ENCODE measurements around the gene VGLL4. TPM values are rescaled to one million over a fixed set of nuclear protein-coding genes. Genes with fewer than 3 reads are reported as not detected.

VGLL4 gene
- total and polyA plus RNA-seq, 4 donors: 44.7 to 104 (median 70.7) TPM

DNA sequence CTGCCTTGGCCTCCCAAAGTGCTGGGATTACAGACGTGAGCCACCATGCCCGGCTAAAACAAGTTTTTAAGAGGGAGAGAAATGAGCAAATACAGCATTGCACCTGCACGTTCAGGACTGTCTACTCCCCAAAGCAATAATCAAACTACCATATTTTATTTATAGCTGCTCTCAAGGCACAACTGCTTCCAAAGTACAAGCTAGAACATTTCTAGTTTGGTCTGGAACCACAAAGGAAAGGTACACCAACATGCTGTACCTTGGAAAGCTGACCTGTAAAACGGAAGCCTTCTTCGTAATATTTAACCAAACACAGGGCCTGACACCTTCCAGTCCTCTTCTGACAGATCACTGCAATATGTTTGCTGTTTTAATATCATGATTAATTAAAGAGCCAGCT is 14.5 kb upstream of the VGLL4 start:
- intact Hi-C loops (cut with DNase I): no loop called here
- WGBS, 2 donors: 53 to 57% methylated on average over 5 of the region's 5 CpGs

DNA sequence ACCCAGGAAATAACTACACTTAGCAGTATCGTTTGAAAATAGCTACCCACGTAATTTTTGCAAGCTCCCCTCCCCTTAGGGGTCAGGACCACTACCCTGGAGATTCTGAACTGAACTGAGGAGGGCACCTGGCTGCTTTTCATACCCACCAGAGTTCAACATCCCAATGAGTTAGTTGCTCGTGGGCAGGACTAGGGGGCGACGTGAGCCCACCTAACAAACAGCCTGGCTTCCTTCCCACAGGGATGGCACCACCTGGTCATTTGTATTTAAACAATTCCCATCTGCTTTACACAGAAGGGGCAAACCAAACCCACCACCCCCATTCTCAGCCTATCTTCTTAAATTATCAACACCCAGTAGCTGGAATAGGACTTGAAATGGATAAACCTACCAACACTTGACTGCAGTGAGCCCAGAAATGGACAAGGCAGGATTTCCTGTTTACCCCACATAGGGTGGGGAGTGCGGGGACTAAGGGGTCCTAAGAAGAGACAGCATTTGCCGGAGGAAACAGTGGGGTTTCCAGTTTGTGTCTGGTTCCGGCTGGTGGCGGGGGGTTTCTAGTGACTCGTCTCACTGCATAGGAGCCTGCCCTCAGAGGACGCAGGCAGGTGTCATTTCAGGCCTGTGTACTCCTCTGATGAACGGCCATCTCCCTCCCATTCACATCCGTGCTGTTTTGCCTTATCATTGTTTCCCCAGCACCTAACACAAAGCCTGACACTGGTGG is 11.6 kb upstream of the VGLL4 start:
- DNase-seq: no peak
- H3K4me1 ChIP-seq (ENCODE audit: control insufficient read depth in 1 of 2, insufficient read depth in 2 of 2, low read length in 2 of 2): peaks cover 0 to 2% of the 10 kb centered on the region in 2 donors
- 76 to 77% methylated on average over 13 of the region's 13 CpGs for WGBS, 2 donors
- H3K9me3 ChIP-seq (ENCODE audit: control insufficient read depth, low read length): no peaks in the 10 kb centered on the region
- H3K36me3 ChIP-seq (ENCODE audit: control insufficient read depth in 1 of 2, insufficient read depth in 2 of 2, low read length in 1 of 2): no peaks in the 10 kb centered on the region
- H3K27ac ChIP-seq (ENCODE audit: low read depth in 1 of 2, low read length in 2 of 2): no peak overlapping the region
- no peaks in the 10 kb centered on the region for H3K27me3 ChIP-seq (ENCODE audit: control insufficient read depth in 1 of 2, insufficient read depth in 2 of 2, low read length in 1 of 2)
- intact Hi-C loops (cut with DNase I): no loop called here
- no peak overlapping the region for H3K4me3 ChIP-seq (ENCODE audit: low read length in 2 of 2)
- no peak for ATAC-seq (ENCODE audit: low FRiP score)

More for the DNA sequence above, 14.5 kb upstream of the VGLL4 start:
- Histone ChIP-seq H3K4me3 (ENCODE audit: low read length in 2 of 2) (no peak overlapping the region), H3K9me3 (ENCODE audit: control insufficient read depth, low read length) (no peaks in the 10 kb centered on the region), H3K27ac (ENCODE audit: low read depth in 1 of 2, low read length in 2 of 2) (no peak overlapping the region), H3K4me1 (ENCODE audit: control insufficient read depth in 1 of 2, insufficient read depth in 2 of 2, low read length in 2 of 2) (peaks cover 2 to 5% of the 10 kb centered on the region in 2 donors), H3K36me3 (ENCODE audit: control insufficient read depth in 1 of 2, insufficient read depth in 2 of 2, low read length in 1 of 2) (no peaks in the 10 kb centered on the region), H3K27me3 (ENCODE audit: control insufficient read depth in 1 of 2, insufficient read depth in 2 of 2, low read length in 1 of 2) (no peaks in the 10 kb centered on the region)
- no peak for DNase-seq
- ATAC-seq (ENCODE audit: low FRiP score): no peak

DNA sequence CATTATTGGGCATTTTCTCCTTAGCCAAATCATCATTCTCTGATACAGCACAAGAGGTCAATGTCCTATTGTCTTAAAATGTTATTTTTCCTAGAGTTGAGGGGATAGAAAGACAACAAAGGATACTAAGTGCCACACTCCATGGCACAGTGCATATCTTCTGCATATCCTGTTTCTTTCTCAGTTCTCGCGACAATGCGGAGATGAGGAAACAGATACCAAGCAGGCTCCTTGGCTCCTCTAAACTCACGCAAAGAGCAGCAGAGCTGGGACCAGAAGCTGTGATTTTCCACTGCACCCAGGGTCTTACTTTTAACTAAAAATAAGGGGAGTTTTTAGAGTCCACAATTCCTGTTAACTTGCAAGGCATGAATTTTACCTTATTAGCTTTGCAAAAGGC is 10.5 kb upstream of the VGLL4 start:
- Histone ChIP-seq H3K4me3 (ENCODE audit: low read length in 2 of 2) (no peak overlapping the region), H3K4me1 (ENCODE audit: control insufficient read depth in 1 of 2, insufficient read depth in 2 of 2, low read length in 2 of 2) (no peaks in the 10 kb centered on the region), H3K27ac (ENCODE audit: low read depth in 1 of 2, low read length in 2 of 2) (no peak overlapping the region), H3K36me3 (ENCODE audit: control insufficient read depth in 1 of 2, insufficient read depth in 2 of 2, low read length in 1 of 2) (no peaks in the 10 kb centered on the region), H3K9me3 (ENCODE audit: control insufficient read depth, low read length) (no peaks in the 10 kb centered on the region), H3K27me3 (ENCODE audit: control insufficient read depth in 1 of 2, insufficient read depth in 2 of 2, low read length in 1 of 2) (no peaks in the 10 kb centered on the region)
- DNase-seq (no peak), ATAC-seq (ENCODE audit: low FRiP score) (no peak)
- intact Hi-C loops (cut with DNase I): no loop called here
- WGBS, 2 donors: 85 to 86% methylated on average over 4 of the region's 4 CpGs

- H3K4me1 ChIP-seq (ENCODE audit: control insufficient read depth in 1 of 2, insufficient read depth in 2 of 2, low read length in 2 of 2): peaks cover 0 to 2% of the 10 kb centered on the region in 2 donors
- 55 to 58% methylated on average over 11 of the region's 11 CpGs for WGBS, 2 donors
These were observed 9.8 kb upstream of the VGLL4 start for GRCh38 chr3:11653298-11654055.

DNA sequence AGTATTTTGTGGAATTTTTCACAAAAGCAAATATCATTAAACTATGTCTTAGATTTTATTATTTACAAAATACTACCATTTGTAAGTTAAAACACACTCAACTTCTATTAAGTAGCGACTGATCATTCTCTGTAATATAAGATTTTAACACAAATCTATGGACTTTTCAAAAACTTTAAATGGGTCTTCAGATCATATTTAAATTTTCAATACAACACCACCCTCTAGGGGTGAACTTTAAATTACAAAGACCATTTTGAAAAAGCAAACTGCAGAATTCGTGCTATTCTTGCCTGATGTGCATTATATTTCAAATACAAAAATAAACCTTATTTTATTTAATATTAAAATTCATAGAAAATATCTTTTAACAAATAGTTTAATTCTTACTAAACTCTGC is 8.2 kb upstream of the VGLL4 start:
- peaks cover 0 to 2% of the 10 kb centered on the region in 2 donors for H3K4me1 ChIP-seq (ENCODE audit: control insufficient read depth in 1 of 2, insufficient read depth in 2 of 2, low read length in 2 of 2)
- ATAC-seq (ENCODE audit: low FRiP score) (no peak), DNase-seq (no peak)
- H3K36me3 ChIP-seq (ENCODE audit: control insufficient read depth in 1 of 2, insufficient read depth in 2 of 2, low read length in 1 of 2): no peaks in the 10 kb centered on the region
- 11 to 13% methylated on average over 2 of the region's 2 CpGs for WGBS, 2 donors
- intact Hi-C loops (cut with DNase I): loop anchor here (2.0 kb wide), 2 partner anchors 271 to 273 kb away; no protein-coding TSS in a partner anchor
- H3K4me3 ChIP-seq (ENCODE audit: low read length in 2 of 2): no peak overlapping the region
- no peaks in the 10 kb centered on the region for H3K9me3 ChIP-seq (ENCODE audit: control insufficient read depth, low read length)
- no peak overlapping the region for H3K27ac ChIP-seq (ENCODE audit: low read depth in 1 of 2, low read length in 2 of 2)
- no peaks in the 10 kb centered on the region for H3K27me3 ChIP-seq (ENCODE audit: control insufficient read depth in 1 of 2, insufficient read depth in 2 of 2, low read length in 1 of 2)

More at GRCh38 chr3:11653298-11654055, 9.8 kb upstream of the VGLL4 start:
- Histone ChIP-seq H3K4me3 (ENCODE audit: low read length in 2 of 2) (no peak overlapping the region), H3K9me3 (ENCODE audit: control insufficient read depth, low read length) (no peaks in the 10 kb centered on the region), H3K27me3 (ENCODE audit: control insufficient read depth in 1 of 2, insufficient read depth in 2 of 2, low read length in 1 of 2) (no peaks in the 10 kb centered on the region), H3K27ac (ENCODE audit: low read depth in 1 of 2, low read length in 2 of 2) (no peak overlapping the region), H3K36me3 (ENCODE audit: control insufficient read depth in 1 of 2, insufficient read depth in 2 of 2, low read length in 1 of 2) (no peaks in the 10 kb centered on the region)
- DNase-seq: no peak
- ATAC-seq (ENCODE audit: low FRiP score): no peak
- intact Hi-C loops (cut with DNase I): loop anchor here in 1 of 2 donors (2.0 kb wide), 1 partner anchor 275 kb away; no protein-coding TSS in a partner anchor

DNA sequence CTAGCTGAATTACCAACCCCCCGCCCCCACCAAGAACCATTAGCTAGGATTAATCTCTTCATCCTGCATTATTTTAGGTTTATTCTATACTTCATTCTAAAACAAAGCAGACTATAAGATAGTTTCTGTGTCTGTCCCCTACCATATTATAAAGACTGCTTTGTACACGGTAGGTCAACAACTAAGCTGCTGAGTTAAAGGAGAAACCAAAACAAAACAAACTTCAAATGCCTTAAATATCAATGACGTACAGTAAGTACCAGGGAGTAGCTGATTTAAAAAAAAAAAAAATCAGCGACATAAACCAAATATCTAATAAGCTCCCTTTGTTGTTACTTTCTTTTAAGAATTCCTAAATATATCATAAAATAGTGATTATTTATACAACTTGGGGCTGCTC is 7.8 kb upstream of the VGLL4 start:
- H3K27ac ChIP-seq (ENCODE audit: low read depth in 1 of 2, low read length in 2 of 2): no peak overlapping the region
- peaks cover 0 to 2% of the 10 kb centered on the region in 2 donors for H3K4me1 ChIP-seq (ENCODE audit: control insufficient read depth in 1 of 2, insufficient read depth in 2 of 2, low read length in 2 of 2)
- ATAC-seq (ENCODE audit: low FRiP score) (no peak), DNase-seq (no peak)
- intact Hi-C loops (cut with DNase I): loop anchor here in 1 of 2 donors (2.0 kb wide), 1 partner anchor 271 kb away; no protein-coding TSS in a partner anchor
- no peaks in the 10 kb centered on the region for H3K9me3 ChIP-seq (ENCODE audit: control insufficient read depth, low read length)
- no peak overlapping the region for H3K4me3 ChIP-seq (ENCODE audit: low read length in 2 of 2)
- H3K27me3 ChIP-seq (ENCODE audit: control insufficient read depth in 1 of 2, insufficient read depth in 2 of 2, low read length in 1 of 2): no peaks in the 10 kb centered on the region
- 37 to 44% methylated on average over 4 of the region's 4 CpGs for WGBS, 2 donors
- no peaks in the 10 kb centered on the region for H3K36me3 ChIP-seq (ENCODE audit: control insufficient read depth in 1 of 2, insufficient read depth in 2 of 2, low read length in 1 of 2)

GRCh38 chr3:11650391-11650790 is 6.7 kb upstream of the VGLL4 start:
- WGBS, 2 donors: 92 to 95% methylated on average over 3 of the region's 3 CpGs
- DNase-seq (no peak), ATAC-seq (ENCODE audit: low FRiP score) (no peak)
- Histone ChIP-seq H3K27me3 (ENCODE audit: control insufficient read depth in 1 of 2, insufficient read depth in 2 of 2, low read length in 1 of 2) (no peaks in the 10 kb centered on the region), H3K4me1 (ENCODE audit: control insufficient read depth in 1 of 2, insufficient read depth in 2 of 2, low read length in 2 of 2) (peaks cover 0 to 2% of the 10 kb centered on the region in 2 donors), H3K4me3 (ENCODE audit: low read length in 2 of 2) (no peak overlapping the region), H3K36me3 (ENCODE audit: control insufficient read depth in 1 of 2, insufficient read depth in 2 of 2, low read length in 1 of 2) (no peaks in the 10 kb centered on the region), H3K9me3 (ENCODE audit: control insufficient read depth, low read length) (no peaks in the 10 kb centered on the region), H3K27ac (ENCODE audit: low read depth in 1 of 2, low read length in 2 of 2) (no peak overlapping the region)
- intact Hi-C loops (cut with DNase I): loop anchor here in 1 of 2 donors (2.0 kb wide), 1 partner anchor 270 kb away; no protein-coding TSS in a partner anchor

GRCh38 chr3:11648735-11649134 is 5.0 kb upstream of the VGLL4 start:
- H3K27me3 ChIP-seq (ENCODE audit: control insufficient read depth in 1 of 2, insufficient read depth in 2 of 2, low read length in 1 of 2): no peaks in the 10 kb centered on the region
- intact Hi-C loops (cut with DNase I): no loop called here

More at GRCh38 chr3:11648735-11649134, 5.0 kb upstream of the VGLL4 start:
- Histone ChIP-seq H3K9me3 (ENCODE audit: control insufficient read depth, low read length) (no peaks in the 10 kb centered on the region), H3K4me3 (ENCODE audit: low read length in 2 of 2) (no peak overlapping the region), H3K27ac (ENCODE audit: low read depth in 1 of 2, low read length in 2 of 2) (no peak overlapping the region), H3K36me3 (ENCODE audit: control insufficient read depth in 1 of 2, insufficient read depth in 2 of 2, low read length in 1 of 2) (no peaks in the 10 kb centered on the region), H3K4me1 (ENCODE audit: control insufficient read depth in 1 of 2, insufficient read depth in 2 of 2, low read length in 2 of 2) (peaks cover 0 to 2% of the 10 kb centered on the region in 2 donors)
- 13 to 15% methylated on average over 1 of the region's 1 CpG for WGBS, 2 donors
- DNase-seq: no peak
- no peak for ATAC-seq (ENCODE audit: low FRiP score)
